ENCODE results near the gene PCSK6. TPM values are rescaled to one million over a fixed set of nuclear protein-coding genes. Genes with fewer than 3 reads are reported as not detected.

The PCSK6 gene
- total RNA-seq, 1 experiment from 2014 or later: 69.5 TPM

- no peaks in the 10 kb centered on the region; the same call in none of the 2 replicates for H3K36me3 ChIP-seq (ENCODE audit: control insufficient read depth, insufficient read depth, low read length)
- Mint-ChIP-seq H3K27me3 (ENCODE audit: insufficient read depth, unreplicated experiment) (no peaks in the 10 kb centered on the region), H3K9me3 (ENCODE audit: unreplicated experiment) (no peaks in the 10 kb centered on the region), H3K36me3 (ENCODE audit: insufficient read depth, unreplicated experiment) (peaks cover 42% of the 10 kb centered on the region), H3K4me3 (ENCODE audit: unreplicated experiment) (no peak overlapping the region), H3K4me1 (ENCODE audit: low read depth, unreplicated experiment) (no peaks in the 10 kb centered on the region), H3K27ac (ENCODE audit: unreplicated experiment) (no peak overlapping the region)
- CTCF ChIA-PET: no interaction called here
- intact Hi-C loops (cut with micrococcal nuclease; ENCODE audit: unreplicated experiment): no loop called here
- no TSS peak for BruUV-seq (replicated peaks)
- no peaks in the 10 kb centered on the region for H3K4me1 ChIP-seq
- H3K4me3 ChIP-seq (ENCODE audit: low read depth, low read length): no peak overlapping the region
- no peak for TF ChIP-seq CTCF (IDR thresholded peaks at IDR 0.05; ENCODE audit: insufficient read depth in 1 of 2, low read depth in 1 of 2, low read length in 1 of 2, severe bottlenecking in 1 of 2, unreplicated experiment in 1 of 2)
- POLR2A ChIA-PET: no interaction called here
- H3K9me3 ChIP-seq: no peaks in the 10 kb centered on the region
- DNase-seq: no peak
- H3K27me3 ChIP-seq (replicated peaks; ENCODE audit: control insufficient read depth, insufficient read depth, low read length): no peaks in the 10 kb centered on the region
Observed at GRCh38 chr15:101389362-101389761, 100.1 kb downstream of the PCSK6 start.

GRCh38 chr15:101388046-101388445 lies 101.5 kb downstream of the PCSK6 start:
- no TSS peak for BruUV-seq (replicated peaks)
- Histone ChIP-seq H3K4me3 (ENCODE audit: low read depth, low read length) (no peak overlapping the region), H3K27me3 (replicated peaks; ENCODE audit: control insufficient read depth, insufficient read depth, low read length) (no peaks in the 10 kb centered on the region), H3K36me3 (ENCODE audit: control insufficient read depth, insufficient read depth, low read length) (no peaks in the 10 kb centered on the region; the same call in none of the 2 replicates), H3K4me1 (no peaks in the 10 kb centered on the region), H3K9me3 (no peaks in the 10 kb centered on the region)
- no peak for DNase-seq
- no peak for TF ChIP-seq CTCF (IDR thresholded peaks at IDR 0.05; ENCODE audit: insufficient read depth in 1 of 2, low read depth in 1 of 2, low read length in 1 of 2, severe bottlenecking in 1 of 2, unreplicated experiment in 1 of 2)
- H3K4me3 Mint-ChIP-seq (ENCODE audit: unreplicated experiment): no peak overlapping the region
- ChIA-PET POLR2A (no interaction called here), CTCF (no interaction called here)
- no peaks in the 10 kb centered on the region for H3K4me1 Mint-ChIP-seq (ENCODE audit: low read depth, unreplicated experiment)
- no peaks in the 10 kb centered on the region for H3K9me3 Mint-ChIP-seq (ENCODE audit: unreplicated experiment)
- no peak overlapping the region for H3K27ac Mint-ChIP-seq (ENCODE audit: unreplicated experiment)
- intact Hi-C loops (cut with micrococcal nuclease; ENCODE audit: unreplicated experiment): no loop called here
- H3K36me3 Mint-ChIP-seq (ENCODE audit: insufficient read depth, unreplicated experiment): peaks cover 42% of the 10 kb centered on the region
- no peaks in the 10 kb centered on the region for H3K27me3 Mint-ChIP-seq (ENCODE audit: insufficient read depth, unreplicated experiment)

- Histone ChIP-seq H3K36me3 (ENCODE audit: control insufficient read depth, insufficient read depth, low read length) (no peaks in the 10 kb centered on the region; the same call in none of the 2 replicates), H3K4me3 (ENCODE audit: low read depth, low read length) (no peak overlapping the region), H3K9me3 (no peaks in the 10 kb centered on the region), H3K27me3 (replicated peaks; ENCODE audit: control insufficient read depth, insufficient read depth, low read length) (no peaks in the 10 kb centered on the region), H3K4me1 (no peaks in the 10 kb centered on the region)
- no peaks in the 10 kb centered on the region for H3K4me1 Mint-ChIP-seq (ENCODE audit: low read depth, unreplicated experiment)
- POLR2A ChIA-PET: no interaction called here
- no peak overlapping the region for H3K4me3 Mint-ChIP-seq (ENCODE audit: unreplicated experiment)
- no peak for TF ChIP-seq CTCF (IDR thresholded peaks at IDR 0.05; ENCODE audit: insufficient read depth in 1 of 2, low read depth in 1 of 2, low read length in 1 of 2, severe bottlenecking in 1 of 2, unreplicated experiment in 1 of 2)
- intact Hi-C loops (cut with micrococcal nuclease; ENCODE audit: unreplicated experiment): no loop called here
- H3K27ac Mint-ChIP-seq (ENCODE audit: unreplicated experiment): no peak overlapping the region
- no peaks in the 10 kb centered on the region for H3K27me3 Mint-ChIP-seq (ENCODE audit: insufficient read depth, unreplicated experiment)
- no peaks in the 10 kb centered on the region for H3K9me3 Mint-ChIP-seq (ENCODE audit: unreplicated experiment)
- CTCF ChIA-PET: no interaction called here
- DNase-seq: no peak
- peaks cover 42% of the 10 kb centered on the region for H3K36me3 Mint-ChIP-seq (ENCODE audit: insufficient read depth, unreplicated experiment)
- no TSS peak for BruUV-seq (replicated peaks)
Observed at GRCh38 chr15:101387574-101387973, 101.9 kb downstream of the PCSK6 start.

All from Caco-2 (cell line).